Common myeloid progenitor, CD34-positive (primary cell): ENCODE data around the gene MS4A6E.

Source experiments
- CTCF ChIA-PET: fragments of 350-600 bp; sonication (Branson Sonifier 250); formaldehyde crosslinking; loops from one replicate; lab custom pipeline; 2021; ENCODE audit warnings: antibody characterized with exemption; lab: Charles Lee
- POLR2A ChIA-PET: fragments of 350-600 bp; sonication (Branson Sonifier 250); formaldehyde crosslinking; loops from one replicate; lab custom pipeline; 2021; ENCODE audit warnings: antibody characterized with exemption; lab: Charles Lee
- DNase-seq, 3 donors: peaks; one replicate each; pipeline versions ENCODE4 v3.0.0 to v3.0.0-alpha.2; 2013
- H3K27ac ChIP-seq, 2 experiments: 1 replicate in 1 of 2; 2 replicates in 1 of 2; pipeline ENCODE4 v1.7.0; 2013; ENCODE audit warnings: inconsistent platforms in 2 of 2, low read length in 2 of 2, mild to moderate bottlenecking in 2 of 2, low read depth in 1 of 2, moderate library complexity in 1 of 2; ENCODE audit not compliant: severe bottlenecking in 2 of 2, insufficient read depth in 1 of 2, poor library complexity in 1 of 2
- H3K27me3 ChIP-seq, 5 experiments: replicated peaks in 2 of 5; 1 replicate in 3 of 5; 2 replicates in 2 of 5; pipeline versions ENCODE4 v1.6.1 to v1.7.0; 2013; ENCODE audit warnings: low read length in 4 of 5, mild to moderate bottlenecking in 2 of 5, moderate library complexity in 2 of 5, inconsistent platforms in 1 of 5; ENCODE audit not compliant: insufficient read depth in 5 of 5, control insufficient read depth in 4 of 5
- H3K36me3 ChIP-seq, 4 experiments: 1 replicate in 2 of 4; 2 replicates in 2 of 4; pipeline versions ENCODE4 v1.6.1 to v1.7.0; 2013; ENCODE audit warnings: low read length in 3 of 4, control low read depth in 1 of 4, mild to moderate bottlenecking in 1 of 4; ENCODE audit not compliant: control insufficient read depth in 4 of 4, insufficient read depth in 4 of 4
- H3K4me1 ChIP-seq, 4 experiments: 1 replicate in 3 of 4; 2 replicates in 1 of 4; pipeline versions ENCODE4 v1.6.1 to v1.7.1; 2013; ENCODE audit warnings: low read length in 3 of 4, mild to moderate bottlenecking in 3 of 4, control low read depth in 1 of 4, inconsistent platforms in 1 of 4, moderate library complexity in 1 of 4; ENCODE audit not compliant: control insufficient read depth in 4 of 4, insufficient read depth in 4 of 4; ENCODE audit errors: control extremely low read depth in 1 of 4
- H3K4me3 ChIP-seq, 7 experiments: 1 replicate in 4 of 7; 2 replicates in 3 of 7; pipeline versions ENCODE4 v1.5.1 to v1.7.0; 2013; ENCODE audit warnings: mild to moderate bottlenecking in 7 of 7, low read length in 6 of 7, moderate library complexity in 6 of 7, inconsistent platforms in 2 of 7, low read depth in 2 of 7, control low read depth in 1 of 7; ENCODE audit not compliant: insufficient read depth in 4 of 7, control insufficient read depth in 1 of 7; ENCODE audit errors: extremely low read depth in 1 of 7
- H3K9me3 ChIP-seq, 5 experiments: 1 replicate in 4 of 5; 2 replicates in 1 of 5; pipeline versions ENCODE4 v1.6.1 to v1.7.1; 2013; ENCODE audit warnings: low read length in 4 of 5, mild to moderate bottlenecking in 2 of 5, inconsistent platforms in 1 of 5, low read depth in 1 of 5, moderate library complexity in 1 of 5; ENCODE audit not compliant: control insufficient read depth in 4 of 5, insufficient read depth in 2 of 5; ENCODE audit errors: control extremely low read depth in 1 of 5
- WGBS: methylation state at CpG from one replicate; pipeline ENCODE4 v1.1.5; 2013; ENCODE audit not compliant: insufficient coverage; 5-methylcytosine and 5-hydroxymethylcytosine counted together

The MS4A6E gene

GRCh38 chr11:60371386-60371785 is 44.3 kb downstream of the MS4A6E start:
- H3K27me3 ChIP-seq: no peaks in the 10 kb centered on the region
- no peak overlapping the region for H3K4me3 ChIP-seq
- H3K27ac ChIP-seq: no peak overlapping the region
- 0% methylated on average over 1 of the region's 3 CpGs for WGBS
- no peaks in the 10 kb centered on the region for H3K9me3 ChIP-seq
- DNase-seq: no peak
- POLR2A ChIA-PET: no interaction called here
- no peaks in the 10 kb centered on the region for H3K36me3 ChIP-seq
- peaks cover 0 to 14% (median 6%) of the 10 kb centered on the region in 4 experiments for H3K4me1 ChIP-seq
- CTCF ChIA-PET: interaction anchor here (1.1 to 4.1 kb wide), 2 partner anchors 7 to 27 kb away, joined by 4 to 14 read pairs; no protein-coding TSS in a partner anchor

- Histone ChIP-seq H3K4me3 (no peak overlapping the region), H3K27ac (no peak overlapping the region), H3K36me3 (no peaks in the 10 kb centered on the region), H3K4me1 (peaks cover 0 to 18% (median 9%) of the 10 kb centered on the region in 4 experiments), H3K9me3 (no peaks in the 10 kb centered on the region), H3K27me3 (no peaks in the 10 kb centered on the region)
- DNase-seq: no peak
- POLR2A ChIA-PET: no interaction called here
- CTCF ChIA-PET: interaction anchor here (0.9 to 4.1 kb wide), 3 partner anchors 7 to 38 kb away, joined by 3 to 14 read pairs (median 3); no protein-coding TSS in a partner anchor
- 100% methylated on average over 1 of the region's 1 CpG for WGBS
These were observed 44.8 kb downstream of the MS4A6E start for GRCh38 chr11:60371854-60372253.

GRCh38 chr11:60372767-60373166 is 45.7 kb downstream of the MS4A6E start:
- Histone ChIP-seq H3K27me3 (no peaks in the 10 kb centered on the region), H3K9me3 (no peaks in the 10 kb centered on the region), H3K4me1 (peaks cover 2 to 26% (median 19%) of the 10 kb centered on the region in 4 experiments), H3K36me3 (no peaks in the 10 kb centered on the region), H3K4me3 (no peak overlapping the region), H3K27ac (no peak overlapping the region)
- ChIA-PET POLR2A (interaction anchor here (0.6 kb wide), 1 partner anchor 109 kb away, joined by 3 read pairs; no protein-coding TSS in a partner anchor), CTCF (interaction anchor here (0.9 to 4.1 kb wide), 3 partner anchors 8 to 39 kb away, joined by 3 to 14 read pairs (median 3); no protein-coding TSS in a partner anchor)
- no peak for DNase-seq
- WGBS: 100% methylated on average over 3 of the region's 3 CpGs

DNA sequence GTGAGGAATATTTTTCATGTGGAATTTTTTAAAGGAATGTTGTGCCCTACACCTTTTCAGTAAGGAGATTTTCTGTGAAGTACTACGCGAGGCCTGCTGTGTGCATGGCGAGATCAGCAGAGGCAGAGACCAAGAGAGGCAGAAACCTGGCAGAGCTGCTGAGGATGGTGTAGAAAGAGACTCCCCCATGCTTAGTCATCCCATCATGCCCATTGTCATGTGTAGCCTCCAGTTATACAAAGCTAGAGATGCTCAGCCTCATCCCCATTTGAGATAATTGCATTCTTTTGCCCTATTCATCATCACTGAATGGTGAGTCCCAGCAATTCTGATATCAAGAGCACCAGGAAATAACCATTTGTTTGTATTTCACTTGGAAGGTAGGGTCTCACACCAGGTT is 48.3 kb downstream of the MS4A6E start:
- Histone ChIP-seq H3K27me3 (no peaks in the 10 kb centered on the region), H3K27ac (no peak overlapping the region), H3K4me1 (peaks cover 12 to 38% (median 32%) of the 10 kb centered on the region in 4 experiments), H3K36me3 (no peaks in the 10 kb centered on the region), H3K9me3 (no peaks in the 10 kb centered on the region), H3K4me3 (no peak overlapping the region)
- CTCF ChIA-PET: no interaction called here
- POLR2A ChIA-PET: no interaction called here
- 100% methylated on average over 3 of the region's 3 CpGs for WGBS
- no peak for DNase-seq

DNA sequence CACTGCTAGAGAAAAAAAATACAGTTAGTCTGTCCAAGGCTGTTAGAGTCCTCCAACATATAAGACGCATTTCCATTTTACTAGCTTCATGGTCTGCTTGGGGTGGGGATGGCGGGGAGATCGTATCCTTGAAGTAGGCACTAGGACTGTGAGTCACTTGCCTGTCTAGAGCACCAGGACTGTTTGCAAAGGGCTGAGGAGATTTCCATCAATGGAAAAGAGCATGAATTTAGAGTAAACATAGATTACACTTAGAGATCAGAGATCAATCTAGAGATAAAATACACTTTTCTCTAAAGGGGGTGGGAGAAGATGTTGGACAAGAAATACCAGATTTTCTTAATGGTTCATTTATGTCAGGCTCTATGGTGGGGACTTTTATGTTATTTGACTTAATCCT is 49.5 kb downstream of the MS4A6E start:
- Histone ChIP-seq H3K9me3 (no peaks in the 10 kb centered on the region), H3K36me3 (no peaks in the 10 kb centered on the region), H3K4me1 (peaks cover 12 to 41% (median 32%) of the 10 kb centered on the region in 4 experiments), H3K4me3 (no peak overlapping the region), H3K27ac (no peak overlapping the region), H3K27me3 (no peaks in the 10 kb centered on the region)
- ChIA-PET CTCF (interaction anchor here (1.6 kb wide), 1 partner anchor 13 kb away, joined by 7 read pairs; no protein-coding TSS in a partner anchor), POLR2A (no interaction called here)
- DNase-seq: peak in 1 of 3 donors; percentile 38
- WGBS: no CpG with 5 or more reads among the region's 3 CpGs

DNA sequence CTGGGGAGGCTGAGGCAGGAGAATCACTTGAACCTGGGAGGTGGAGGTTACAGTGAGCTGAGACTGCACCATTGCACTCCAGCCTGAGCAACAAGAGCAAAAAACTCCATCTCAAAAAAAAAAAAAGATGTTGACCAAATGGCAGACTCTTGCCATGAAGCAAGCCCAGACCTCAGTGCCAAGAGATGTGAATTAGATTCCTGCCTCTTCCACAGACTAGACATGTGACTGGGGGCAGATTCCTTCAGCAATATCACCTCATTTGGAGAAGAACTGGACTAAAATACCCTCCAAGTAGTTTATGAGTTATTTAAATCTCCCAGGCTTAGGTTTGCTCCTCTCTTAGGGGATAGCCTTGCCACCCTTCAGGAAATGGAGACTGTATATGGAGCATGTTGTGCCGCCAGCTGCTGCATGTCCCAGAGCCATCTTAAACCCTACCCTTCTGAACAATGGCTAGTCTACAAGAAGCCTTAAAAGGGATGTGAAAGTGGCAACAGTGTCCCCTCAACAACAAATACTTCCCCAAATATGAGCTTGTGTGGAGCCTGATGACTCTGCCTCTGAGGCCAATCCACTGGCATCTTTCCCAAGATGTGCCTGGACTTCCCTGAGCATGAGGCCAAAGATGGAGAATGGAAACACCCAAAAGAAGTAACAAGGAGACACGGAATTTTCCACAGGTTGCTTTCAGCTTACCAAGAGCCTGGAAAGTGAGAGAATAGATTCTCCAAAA is 50.5 kb downstream of the MS4A6E start:
- no peaks in the 10 kb centered on the region for H3K36me3 ChIP-seq
- peaks cover 12 to 41% (median 32%) of the 10 kb centered on the region in 4 experiments for H3K4me1 ChIP-seq
- ChIA-PET CTCF (interaction anchor here (0.9 to 2.0 kb wide), 4 partner anchors 8 to 29 kb away, joined by 3 to 9 read pairs (median 6); no protein-coding TSS in a partner anchor), POLR2A (interaction anchor here (0.6 kb wide), 1 partner anchor 89 kb away, joined by 3 read pairs; no protein-coding TSS in a partner anchor)
- H3K9me3 ChIP-seq: no peaks in the 10 kb centered on the region
- peak overlapping the region in 2 of 7 experiments; percentile 26 to 36 for H3K4me3 ChIP-seq
- H3K27me3 ChIP-seq: no peaks in the 10 kb centered on the region
- peak in 2 of 3 donors; percentile 62 to 72 for DNase-seq
- WGBS: 88% methylated on average over 1 of the region's 2 CpGs
- H3K27ac ChIP-seq: no peak overlapping the region

DNA sequence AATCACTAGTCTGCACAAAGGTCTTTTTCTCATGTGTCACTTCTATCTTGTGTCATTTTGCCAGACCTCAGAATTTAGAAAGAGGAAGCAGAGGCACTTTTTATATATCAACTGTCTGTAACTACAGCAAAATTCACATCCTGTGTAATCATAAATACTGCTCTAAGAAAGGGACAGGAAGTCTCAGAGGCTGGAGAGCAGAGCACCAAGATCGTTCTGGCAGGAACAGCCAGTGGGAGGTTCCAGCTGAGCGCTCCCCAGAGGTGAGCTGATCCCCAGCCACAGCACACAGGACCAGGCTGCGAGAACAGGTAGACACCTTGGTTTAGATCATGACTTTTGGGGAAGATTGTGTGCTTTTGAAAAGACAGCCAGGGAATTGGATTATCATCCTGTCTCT is 51.3 kb downstream of the MS4A6E start, which contains the start of gene MS4A7:
TSS of gene MS4A7 (plus strand) at position 179 of the 400 bp plus-strand sequence. CDS start 4,610 bp downstream, outside the sequence.
- DNase-seq: peak; percentile 67 to 95 (median 91)
- POLR2A ChIA-PET: no interaction called here
- CTCF ChIA-PET: interaction anchor here (0.8 to 2.0 kb wide), 6 partner anchors 9 to 239 kb away, joined by 3 to 9 read pairs (median 4); no protein-coding TSS in a partner anchor
- Histone ChIP-seq H3K27ac (peak within 1 kb of the TSS in 1 of 2 experiments; percentile 63), H3K4me3 (peak within 1 kb of the TSS in 6 of 7 experiments; percentile 3 to 70 (median 51)), H3K36me3 (no peaks in the 10 kb centered on the region), H3K4me1 (peaks cover 12 to 41% (median 32%) of the 10 kb centered on the region in 4 experiments), H3K9me3 (no peaks in the 10 kb centered on the region), H3K27me3 (no peaks in the 10 kb centered on the region)
- 0% methylated on average over 2 of the region's 3 CpGs for WGBS
